Measurements from ENCODE around the gene EPHA10. TPM values are rescaled to one million over a fixed set of nuclear protein-coding genes. Genes with fewer than 3 reads are reported as not detected.
A peak's percentile ranks its signal among the peaks of the same experiment; 100 is the strongest.

Gene EPHA10
- total and polyA plus RNA-seq, 5 experiments from 2014 or later, result not detected

- ATAC-seq (no peak), DNase-seq (no peak)
- POLR2A ChIA-PET, result no interaction called here
- no peaks in the 10 kb centered on the region for H3K9me3 Mint-ChIP-seq
- peaks cover 6 to 20% (median 10%) of the 10 kb centered on the region in 4 donors for H3K4me1 Mint-ChIP-seq
- peak overlapping the region in 1 of 10 donors; percentile 7 for H3K27ac Mint-ChIP-seq
- H3K27me3 Mint-ChIP-seq, result peaks cover 0 to 10% (median 6%) of the 10 kb centered on the region in 5 donors
- H3K4me3 Mint-ChIP-seq, result no peak overlapping the region
- no peaks in the 10 kb centered on the region for H3K36me3 Mint-ChIP-seq
Measured at GRCh38 chr1:37672136-37672870, 92.6 kb downstream of the EPHA10 start.

- Mint-ChIP-seq H3K27ac (no peak overlapping the region), H3K36me3 (no peaks in the 10 kb centered on the region), H3K4me3 (no peak overlapping the region), H3K27me3 (peaks cover 0 to 10% (median 6%) of the 10 kb centered on the region in 5 donors), H3K9me3 (no peaks in the 10 kb centered on the region), H3K4me1 (peaks cover 6 to 16% (median 10%) of the 10 kb centered on the region in 4 donors)
- ATAC-seq, result no peak
- POLR2A ChIA-PET, result no interaction called here
- no peak for DNase-seq
Measured at GRCh38 chr1:37671261-37671660, 93.7 kb downstream of the EPHA10 start.

DNA sequence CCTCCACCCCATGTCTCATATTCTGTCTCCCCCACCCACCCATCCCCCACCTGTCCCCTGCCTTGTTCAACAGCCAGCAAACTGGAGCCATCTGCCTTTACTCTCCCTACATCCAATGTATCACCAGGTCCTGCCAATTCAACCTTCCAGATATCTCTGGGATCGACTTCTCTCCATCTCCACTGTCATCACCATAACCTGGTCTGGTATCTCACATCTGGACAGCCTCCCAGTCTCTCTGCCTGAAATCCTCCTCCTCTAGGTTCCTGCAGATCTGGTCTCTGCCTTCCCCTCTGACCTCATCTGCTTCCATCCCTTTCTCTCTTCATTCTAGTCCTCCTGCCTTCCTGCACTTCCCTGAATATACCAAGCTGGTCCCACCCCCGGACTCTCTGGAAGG lies 94.8 kb downstream of the EPHA10 start:
- POLR2A ChIA-PET, result no interaction called here

DNA sequence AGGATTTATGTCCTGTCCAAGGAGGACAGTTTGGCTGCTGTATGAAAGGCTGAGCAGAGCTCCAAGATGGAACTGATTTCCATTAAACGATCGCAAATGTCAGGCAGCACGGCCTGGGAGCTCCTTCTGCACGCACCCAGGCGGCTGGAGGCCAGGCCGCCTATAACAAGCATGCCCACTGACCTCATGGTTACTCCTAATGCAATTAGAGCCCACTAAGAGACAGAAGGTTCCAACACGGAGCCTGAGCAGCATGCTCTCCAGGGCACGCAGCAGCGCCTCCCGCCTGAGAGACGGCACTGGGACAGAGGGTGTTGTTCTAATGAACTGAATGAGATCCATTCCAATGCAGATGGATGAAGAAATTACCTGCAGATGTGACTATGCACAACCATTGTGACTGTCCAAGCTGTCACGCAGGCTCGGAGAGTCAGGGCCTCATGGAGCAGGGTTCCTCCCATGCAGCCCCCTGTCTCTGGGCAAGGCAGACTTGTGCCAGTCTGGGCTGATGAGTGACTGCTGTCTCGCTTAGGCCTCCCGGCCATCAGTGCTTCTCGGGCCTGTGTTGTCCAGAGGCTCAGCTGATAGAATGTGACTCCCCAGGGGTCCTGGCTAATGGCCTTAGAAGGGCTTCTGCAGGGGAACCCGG lies 97.8 kb downstream of the EPHA10 start:
- Mint-ChIP-seq H3K36me3 (no peaks in the 10 kb centered on the region), H3K4me1 (no peaks in the 10 kb centered on the region), H3K27ac (peak overlapping the region in 2 of 10 donors; percentile 29 to 38), H3K4me3 (no peak overlapping the region), H3K9me3 (no peaks in the 10 kb centered on the region), H3K27me3 (peaks cover 0 to 9% (median 6%) of the 10 kb centered on the region in 5 donors)
- DNase-seq, result no peak
- POLR2A ChIA-PET, result no interaction called here
- ATAC-seq, result no peak

More for the DNA sequence above, 94.8 kb downstream of the EPHA10 start:
- DNase-seq (no peak), ATAC-seq (no peak)
- Mint-ChIP-seq H3K27me3 (peaks cover 0 to 10% (median 6%) of the 10 kb centered on the region in 5 donors), H3K9me3 (no peaks in the 10 kb centered on the region), H3K27ac (no peak overlapping the region), H3K4me1 (peaks cover 6 to 11% (median 10%) of the 10 kb centered on the region in 4 donors), H3K36me3 (no peaks in the 10 kb centered on the region), H3K4me3 (no peak overlapping the region)

DNA sequence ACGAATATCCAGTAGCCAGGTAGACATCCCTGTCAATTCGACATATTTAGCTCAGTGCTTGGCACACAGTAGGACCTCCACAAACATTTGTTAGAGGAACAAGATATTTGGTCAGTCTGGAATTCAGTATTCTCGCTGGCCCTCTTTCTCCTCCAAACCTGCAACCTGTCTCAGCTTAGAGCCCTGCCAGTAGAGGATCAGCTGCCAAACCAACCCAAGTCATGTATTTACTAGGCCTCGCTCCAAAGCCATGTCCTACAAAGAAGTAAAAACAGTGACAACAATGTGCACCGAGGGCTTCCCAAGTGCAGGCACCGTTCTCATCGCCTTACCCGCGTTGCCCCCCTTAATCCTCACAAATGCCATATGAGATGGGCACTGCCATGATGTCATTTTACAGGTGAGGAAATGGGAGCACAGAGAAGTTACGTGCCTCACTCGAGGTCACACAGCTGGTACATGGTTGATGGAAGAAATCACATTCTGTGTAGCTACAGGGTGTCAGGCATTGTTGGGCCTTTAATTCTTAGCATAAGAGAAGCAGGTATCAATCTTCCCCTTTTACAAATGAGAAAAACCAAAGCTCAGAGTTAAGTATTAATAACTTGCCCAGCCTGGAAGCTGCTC lies 98.6 kb downstream of the EPHA10 start:
- no peak overlapping the region for H3K27ac Mint-ChIP-seq
- H3K4me3 Mint-ChIP-seq, result no peak overlapping the region
- H3K9me3 Mint-ChIP-seq, result no peaks in the 10 kb centered on the region
- ATAC-seq (no peak), DNase-seq (no peak)
- POLR2A ChIA-PET, result no interaction called here
- H3K36me3 Mint-ChIP-seq, result no peaks in the 10 kb centered on the region
- H3K27me3 Mint-ChIP-seq, result peaks cover 0 to 3% (median 2%) of the 10 kb centered on the region in 5 donors
- H3K4me1 Mint-ChIP-seq, result no peaks in the 10 kb centered on the region

Other genes starting within 250 kb of the EPHA10 start
- gene SNIP1, start 210.8 kb downstream of the EPHA10 start, total RNA-seq, result 10 to 100 TPM; 36.3 to 36.9 TPM
- 1 to 10 TPM; 3.6 to 5.5 (median 3.7) TPM for gene SNIP1, start 210.8 kb downstream of the EPHA10 start, polyA plus RNA-seq
- gene DNALI1, start 208.2 kb downstream of the EPHA10 start, total RNA-seq, result under 1 TPM; 0.49 to 0.60 TPM
- not detected for gene DNALI1, start 208.2 kb downstream of the EPHA10 start, polyA plus RNA-seq
- 10 to 100 TPM; 36.7 to 44.2 TPM for gene GNL2, start 169.2 kb downstream of the EPHA10 start, total RNA-seq
- 10 to 100 TPM; 45.5 to 60.9 (median 46.2) TPM for gene GNL2, start 169.2 kb downstream of the EPHA10 start, polyA plus RNA-seq
- gene RSPO1, start 130.2 kb downstream of the EPHA10 start, total RNA-seq, result not detected
- under 1 TPM in 1 of 3 donors, not detected in 2; 0.06 TPM for gene RSPO1, start 130.2 kb downstream of the EPHA10 start, polyA plus RNA-seq
- 1 to 10 TPM; 1.0 to 1.4 TPM for gene CDCA8, start 72.6 kb downstream of the EPHA10 start, total RNA-seq
- gene CDCA8, start 72.6 kb downstream of the EPHA10 start, polyA plus RNA-seq, result 1 to 10 TPM in 1 of 3 donors, under 1 TPM in 2; 0.40 to 2.0 (median 0.54) TPM
- gene MANEAL, start 28.7 kb upstream of the EPHA10 start, total RNA-seq, result 1 to 10 TPM; 1.0 to 1.1 TPM
- 1 to 10 TPM in 2 of 3 donors, under 1 TPM in 1; 0.23 to 1.4 (median 1.0) TPM for gene MANEAL, start 28.7 kb upstream of the EPHA10 start, polyA plus RNA-seq
- gene C1orf122, start 42.7 kb upstream of the EPHA10 start, total RNA-seq, result 10 to 100 TPM; 15.1 to 16.4 TPM
- gene C1orf122, start 42.7 kb upstream of the EPHA10 start, polyA plus RNA-seq, result 10 to 100 TPM; 28.5 to 30.5 (median 29.2) TPM
- gene YRDC, start 43.1 kb upstream of the EPHA10 start, total RNA-seq, result 10 to 100 TPM; 16.6 to 18.5 TPM
- gene YRDC, start 43.1 kb upstream of the EPHA10 start, polyA plus RNA-seq, result 10 to 100 TPM; 14.8 to 34.3 (median 23.0) TPM
- gene MTF1, start 94.5 kb upstream of the EPHA10 start, total RNA-seq, result 10 to 100 TPM; 26.6 to 28.1 TPM
- 10 to 100 TPM; 10.3 to 23.1 (median 14.5) TPM for gene MTF1, start 94.5 kb upstream of the EPHA10 start, polyA plus RNA-seq
- 10 to 100 TPM; 40.8 to 46.7 TPM for gene INPP5B, start 181.9 kb upstream of the EPHA10 start, total RNA-seq
- 10 to 100 TPM; 11.3 to 22.0 (median 18.5) TPM for gene INPP5B, start 181.9 kb upstream of the EPHA10 start, polyA plus RNA-seq
- 10 to 100 TPM; 67.0 to 72.0 TPM for gene SF3A3, start 224.9 kb upstream of the EPHA10 start, total RNA-seq
- gene SF3A3, start 224.9 kb upstream of the EPHA10 start, polyA plus RNA-seq, result 100 to 1,000 TPM in 1 of 3 donors, 10 to 100 TPM in 2; 97.4 to 101 (median 98.1) TPM
- 10 to 100 TPM; 11.0 to 11.4 TPM for gene FHL3, start 240.4 kb upstream of the EPHA10 start, total RNA-seq
- gene FHL3, start 240.4 kb upstream of the EPHA10 start, polyA plus RNA-seq, result 10 to 100 TPM in 1 of 3 donors, 1 to 10 TPM in 2; 4.8 to 12.7 (median 8.1) TPM
- gene UTP11, start 247.6 kb upstream of the EPHA10 start, total RNA-seq, result 10 to 100 TPM; 14.2 to 17.3 TPM
- gene UTP11, start 247.6 kb upstream of the EPHA10 start, polyA plus RNA-seq, result 10 to 100 TPM; 16.6 to 21.4 (median 17.4) TPM

Measured in naive thymus-derived CD8-positive, alpha-beta T cell (primary cell).